Erythroblast (primary cell): Measurements from ENCODE around the gene OR10K2.
"Not testable (repeated sequence)": the region's sequence is repeated elsewhere in the genome, so short reads cannot be mapped to it uniquely, and the experiment has no call there.

ENCODE experiments used
- DNase-seq, 2 experiments: peaks; one replicate each; lab custom pipeline; 2025; lab: John Stamatoyannopoulos, UW
- GATA1 ChIP-seq: IDR thresholded peaks from 2 replicates; pipeline ENCODE4 v1.6.1; 2011; ENCODE audit warnings: low read depth, mild to moderate bottlenecking, control low read depth, low read length, moderate library complexity
- POLR2A ChIP-seq: IDR thresholded peaks from 2 replicates; pipeline ENCODE4 v1.6.1; 2011; ENCODE audit warnings: mild to moderate bottlenecking, low read length

The OR10K2 gene

GRCh38 chr1:158426137-158426536 lies at the start of gene OR10K2:
Gene OR10K2 (minus strand): TSS chr1:158426237. CDS start chr1:158420866, 5,371 bp downstream.
- no peak for DNase-seq
- TF ChIP-seq POLR2A (no peak), GATA1 (no peak)

- no peak for DNase-seq
- TF ChIP-seq POLR2A = no peak
- TF ChIP-seq GATA1 = no peak
These were observed 45.9 kb upstream of the OR10K2 start, which contains the start of gene OR10R2 for GRCh38 chr1:158471920-158472319. Gene OR10R2 (plus strand): TSS chr1:158472220. CDS start chr1:158472326, 106 bp downstream.

- TF ChIP-seq POLR2A = no peak
- TF ChIP-seq GATA1 = no peak
- no peak for DNase-seq
These were observed 35.5 kb upstream of the OR10K2 start, which contains the start of gene OR10K1 for GRCh38 chr1:158461534-158461933. Gene OR10K1 (plus strand): TSS chr1:158461834. CDS start chr1:158465562, 3,728 bp downstream.

- DNase-seq = no peak
- no peak for TF ChIP-seq GATA1
- no peak for TF ChIP-seq POLR2A
These were observed 32.2 kb upstream of the OR10K2 start for GRCh38 chr1:158458263-158458662.

GRCh38 chr1:158457246-158457645 lies 31.2 kb upstream of the OR10K2 start:
- DNase-seq = no peak
- TF ChIP-seq GATA1 (no peak), POLR2A (no peak)

- TF ChIP-seq POLR2A (no peak), GATA1 (no peak)
- no peak for DNase-seq
These were observed 28.5 kb upstream of the OR10K2 start for GRCh38 chr1:158454537-158454936.

GRCh38 chr1:158445376-158445775 lies 19.3 kb upstream of the OR10K2 start:
- TF ChIP-seq POLR2A (no peak), GATA1 (no peak)
- DNase-seq = no peak

GRCh38 chr1:158434741-158435140 lies 8.7 kb upstream of the OR10K2 start:
- TF ChIP-seq POLR2A = no peak
- no peak for TF ChIP-seq GATA1

GRCh38 chr1:158430163-158430562 lies 4.1 kb upstream of the OR10K2 start:
- not testable (repeated sequence) for DNase-seq

More at GRCh38 chr1:158434741-158435140, 8.7 kb upstream of the OR10K2 start:
- DNase-seq = no peak

GRCh38 chr1:158425027-158425426 lies 1.0 kb downstream of the OR10K2 start:
- TF ChIP-seq POLR2A (no peak), GATA1 (no peak)
- no peak for DNase-seq

- no peak for TF ChIP-seq POLR2A
- no peak for DNase-seq
These were observed 3.8 kb downstream of the OR10K2 start for GRCh38 chr1:158422212-158422611.

- DNase-seq = no peak
- no peak for TF ChIP-seq GATA1
- TF ChIP-seq POLR2A = no peak
These were observed 8.5 kb downstream of the OR10K2 start for GRCh38 chr1:158417586-158417985.

GRCh38 chr1:158414651-158415345 lies 11.2 kb downstream of the OR10K2 start:
- no peak for TF ChIP-seq POLR2A
- TF ChIP-seq GATA1 = no peak
- no peak for DNase-seq

- no peak for DNase-seq
- TF ChIP-seq GATA1 (no peak), POLR2A (no peak)
These were observed 18.9 kb downstream of the OR10K2 start for GRCh38 chr1:158407092-158407491.

GRCh38 chr1:158400871-158401270 lies 25.2 kb downstream of the OR10K2 start:
- no peak for TF ChIP-seq POLR2A
- TF ChIP-seq GATA1 = no peak
- no peak for DNase-seq
